H9 (cell line): ENCODE data around the gene ZNF528. TPM values are rescaled to one million over a fixed set of nuclear protein-coding genes. Genes with fewer than 3 reads are reported as not detected.
A peak's percentile ranks its signal among the peaks of the same experiment; 100 is the strongest.

Experiments
- DNase-seq: peaks from one replicate; pipeline ENCODE4 v3.0.0-alpha.2; 2017
- H2AFZ ChIP-seq: one replicate; pipeline ENCODE4 v1.6.1; 2013; ENCODE audit warnings: mild to moderate bottlenecking, low read length, control low read depth, moderate library complexity
- H2AK5ac ChIP-seq: 2 replicates; pipeline ENCODE4 v1.6.1; 2013; ENCODE audit warnings: low read length, control low read depth, mixed read lengths; ENCODE audit not compliant: insufficient read length
- H2BK120ac ChIP-seq: one replicate; pipeline ENCODE4 v1.6.1; 2013; ENCODE audit warnings: low read depth, mild to moderate bottlenecking, low read length, control low read depth, inconsistent platforms; ENCODE audit not compliant: poor library complexity, severe bottlenecking
- H2BK12ac ChIP-seq: 2 replicates; pipeline ENCODE4 v1.6.1; 2013; ENCODE audit warnings: low read length, control low read depth, mixed read lengths, low read depth; ENCODE audit not compliant: insufficient read length
- H2BK15ac ChIP-seq: 2 replicates; pipeline ENCODE4 v1.6.1; 2013; ENCODE audit warnings: low read depth, low read length, control low read depth
- H2BK20ac ChIP-seq: one replicate; pipeline ENCODE4 v1.6.1; 2013; ENCODE audit warnings: low read depth, mild to moderate bottlenecking, low read length, control low read depth, inconsistent platforms; ENCODE audit not compliant: poor library complexity, severe bottlenecking
- H2BK5ac ChIP-seq: 2 replicates; pipeline ENCODE4 v1.6.1; 2013; ENCODE audit warnings: low read length, control low read depth, mixed read lengths; ENCODE audit not compliant: insufficient read length
- H3K14ac ChIP-seq: 2 replicates; pipeline ENCODE4 v1.6.1; 2013; ENCODE audit warnings: low read length, control low read depth; ENCODE audit not compliant: insufficient read depth
- H3K18ac ChIP-seq: 2 replicates; pipeline ENCODE4 v1.6.1; 2013; ENCODE audit warnings: low read depth, mild to moderate bottlenecking, mixed read lengths, low read length, control low read depth; ENCODE audit not compliant: insufficient read length
- H3K23ac ChIP-seq: 2 replicates; pipeline ENCODE4 v1.6.1; 2013; ENCODE audit warnings: low read length, control low read depth, mixed read lengths, low read depth; ENCODE audit not compliant: insufficient read length
- H3K23me2 ChIP-seq: 2 replicates; pipeline ENCODE4 v1.6.1; 2013; ENCODE audit warnings: low read depth, mild to moderate bottlenecking, mixed read lengths, low read length, control low read depth; ENCODE audit not compliant: insufficient read length, poor library complexity, severe bottlenecking
- H3K27ac ChIP-seq: 2 replicates; pipeline ENCODE4 v1.5.1; 2013; ENCODE audit warnings: low read length, control low read depth, mixed read lengths, low read depth; ENCODE audit not compliant: insufficient read length
- H3K27me3 ChIP-seq: 2 replicates; pipeline ENCODE4 v1.6.1; 2013; ENCODE audit warnings: low read length, control low read depth, inconsistent platforms; ENCODE audit not compliant: insufficient read depth
- H3K4ac ChIP-seq: 2 replicates; pipeline ENCODE4 v1.6.1; 2013; ENCODE audit warnings: low read depth, mild to moderate bottlenecking, control low read depth, inconsistent platforms, low read length, moderate library complexity
- H3K4me1 ChIP-seq: 2 replicates; pipeline ENCODE4 v1.6.1; 2013; ENCODE audit warnings: low read length, control low read depth, inconsistent platforms; ENCODE audit not compliant: insufficient read depth
- H3K4me2 ChIP-seq: 2 replicates; pipeline ENCODE4 v1.6.1; 2013; ENCODE audit warnings: low read length, control low read depth, mixed read lengths; ENCODE audit not compliant: insufficient read length, insufficient read depth
- H3K56ac ChIP-seq: 2 replicates; pipeline ENCODE4 v1.6.1; 2013; ENCODE audit warnings: low read depth, mild to moderate bottlenecking, mixed read lengths, low read length, control low read depth; ENCODE audit not compliant: insufficient read length
- H3K79me1 ChIP-seq: 2 replicates; pipeline ENCODE4 v1.6.1; 2013; ENCODE audit warnings: low read depth, mild to moderate bottlenecking, moderate library complexity, low read length, control low read depth, inconsistent platforms; ENCODE audit not compliant: insufficient read depth, poor library complexity, severe bottlenecking
- H3K79me2 ChIP-seq: 2 replicates; pipeline ENCODE4 v1.6.1; 2013; ENCODE audit warnings: low read length, control low read depth, inconsistent platforms; ENCODE audit not compliant: insufficient read depth
- H3K9ac ChIP-seq: 2 replicates; pipeline ENCODE4 v1.6.1; 2013; ENCODE audit warnings: low read length, control low read depth, mixed read lengths; ENCODE audit not compliant: insufficient read length; ENCODE audit errors: extremely low read depth
- H3K9me3 ChIP-seq: one replicate; pipeline ENCODE4 v1.6.1; 2013; ENCODE audit warnings: low read depth, low read length, inconsistent platforms; ENCODE audit not compliant: control insufficient read depth
- H3T11ph ChIP-seq: one replicate; pipeline ENCODE4 v1.6.1; 2013; ENCODE audit warnings: mild to moderate bottlenecking, low read length, control low read depth, inconsistent platforms
- H4K20me1 ChIP-seq: one replicate; pipeline ENCODE4 v1.6.1; 2013; ENCODE audit not compliant: control insufficient read depth, insufficient read length, insufficient read depth
- H4K5ac ChIP-seq: 2 replicates; pipeline ENCODE4 v1.6.1; 2013; ENCODE audit warnings: low read depth, mild to moderate bottlenecking, mixed read lengths, low read length, control low read depth; ENCODE audit not compliant: insufficient read length
- H4K8ac ChIP-seq: replicated peaks from 2 replicates; pipeline ENCODE4 v1.6.1; 2013; ENCODE audit warnings: low read length, control low read depth, mixed read lengths, low read depth; ENCODE audit not compliant: insufficient read length
- H4K91ac ChIP-seq: 2 replicates; pipeline ENCODE4 v1.6.1; 2013; ENCODE audit warnings: low read depth, mild to moderate bottlenecking, moderate library complexity, mixed read lengths, low read length, control low read depth; ENCODE audit not compliant: insufficient read length
- H3K27ac Mint-ChIP-seq, 3 experiments: 2 replicates in 2 of 3; 3 replicates in 1 of 3; pipeline ENCODE4 v1.8.0; 2020 to 2021; ENCODE audit warnings: mixed read lengths in 3 of 3, mild to moderate bottlenecking in 1 of 3, moderate library complexity in 1 of 3
- H3K27me3 Mint-ChIP-seq: 2 replicates; pipeline ENCODE4 v1.8.0; 2021; ENCODE audit warnings: low read depth, mild to moderate bottlenecking, moderate library complexity, mixed read lengths
- H3K36me3 Mint-ChIP-seq, 3 experiments: 2 replicates in 2 of 3; 3 replicates in 1 of 3; pipeline ENCODE4 v1.8.0; 2020 to 2021; ENCODE audit warnings: low read depth in 3 of 3, mixed read lengths in 3 of 3; ENCODE audit not compliant: insufficient read depth in 1 of 3
- H3K4me1 Mint-ChIP-seq, 2 experiments: 2 replicates each; pipeline ENCODE4 v1.8.0; 2020; ENCODE audit warnings: mixed read lengths in 2 of 2
- H3K4me3 Mint-ChIP-seq, 2 experiments: 2 replicates in 1 of 2; 3 replicates in 1 of 2; pipeline ENCODE4 v1.8.0; 2020 to 2021; ENCODE audit warnings: mild to moderate bottlenecking in 2 of 2, mixed read lengths in 2 of 2, moderate library complexity in 1 of 2
- H3K9me3 Mint-ChIP-seq, 2 experiments: 2 replicates in 1 of 2; 3 replicates in 1 of 2; pipeline ENCODE4 v1.8.0; 2020; ENCODE audit warnings: mild to moderate bottlenecking in 2 of 2, mixed read lengths in 2 of 2, moderate library complexity in 1 of 2
- CTCF ChIP-seq: fragments of 200-600 bp; sonication (generic); conservative IDR thresholded peaks from 3 replicates; pipeline ENCODE4 v1.8.0; 2021; ENCODE audit warnings: antibody characterized with exemption, mild to moderate bottlenecking
- WGBS: extraction: QIAGEN DNeasy Blood & Tissue Kit; methylation state at CpG from one replicate; pipeline ENCODE4 v1.1.7; 2013; ENCODE audit warnings: missing lambda C conversion rate, low lambda C conversion rate, mixed read lengths; ENCODE audit not compliant: insufficient read length; ENCODE audit errors: extremely low coverage; 5-methylcytosine and 5-hydroxymethylcytosine counted together
- total RNA-seq: library from RNA; stranded (reverse); gene quantifications from 2 replicates; pipeline ENCODE4 v1.2.1, GENCODE V29; 2021

ZNF528 gene
- total RNA-seq, 1 experiment from 2014 or later, result 0.81 TPM

DNA sequence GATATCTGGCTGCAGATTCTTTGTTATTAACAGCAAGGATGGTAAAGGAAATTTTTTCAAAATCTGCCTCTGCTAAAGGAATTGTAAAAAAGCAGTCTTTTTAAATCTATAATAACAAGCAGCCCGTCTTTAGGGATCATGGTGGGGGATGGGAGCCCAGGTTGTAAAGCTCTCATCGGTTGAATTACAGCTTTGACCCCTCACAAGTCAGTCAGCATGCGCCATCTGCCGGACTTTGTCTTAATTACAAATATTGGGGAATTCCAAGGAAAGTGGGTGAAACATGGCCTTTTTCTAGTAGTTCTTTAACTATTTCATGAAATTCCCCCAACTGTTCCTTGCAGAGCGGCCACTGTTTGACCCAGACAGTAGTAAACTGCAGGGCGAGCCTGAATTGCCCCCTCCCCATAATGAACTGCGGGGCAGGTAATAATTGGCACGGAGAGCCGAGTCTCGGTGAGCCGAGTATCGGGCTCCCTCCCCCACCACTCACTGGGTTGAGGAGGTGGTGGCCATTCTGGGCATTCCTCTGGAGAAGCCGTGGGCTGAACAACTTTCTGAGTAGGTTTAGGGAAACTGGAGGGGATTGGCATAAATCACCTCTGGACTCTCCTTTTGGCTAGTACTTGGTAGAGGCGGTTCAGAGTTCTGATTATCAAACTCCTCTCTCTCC, 67.3 kb downstream of the ZNF528 start:
- Histone ChIP-seq H2AK5ac (no peak overlapping the region), H2BK20ac (no peak overlapping the region), H3K9me3 (peaks cover 34% of the 10 kb centered on the region), H3K79me2 (no peaks in the 10 kb centered on the region), H3K18ac (no peak overlapping the region), H2BK12ac (no peak overlapping the region), H3K23me2 (peaks cover under 1% of the 10 kb centered on the region), H3K79me1 (no peaks in the 10 kb centered on the region), H4K20me1 (no peaks in the 10 kb centered on the region), H2BK120ac (no peak overlapping the region), H3K56ac (no peak overlapping the region), H3K4me1 (no peaks in the 10 kb centered on the region), H3K14ac (no peak overlapping the region), H3K4me2 (no peak overlapping the region), H3T11ph (no peak overlapping the region), H3K27ac (no peak overlapping the region), H4K5ac (no peak overlapping the region), H2AFZ (no peak overlapping the region), H3K9ac (no peak overlapping the region), H4K91ac (no peak overlapping the region), H4K8ac (no peak overlapping the region), H3K27me3 (no peaks in the 10 kb centered on the region), H2BK5ac (no peak overlapping the region), H3K23ac (no peak overlapping the region), H2BK15ac (no peak overlapping the region), H3K4ac (no peak overlapping the region)
- Mint-ChIP-seq H3K4me1 (peaks cover 0 to 19% of the 10 kb centered on the region in 2 experiments; a peak in 2 of 4 replicates), H3K36me3 (peaks cover 4 to 8% (median 6%) of the 10 kb centered on the region in 3 experiments; a peak in 4 of 7 replicates), H3K9me3 (peaks cover 73 to 84% of the 10 kb centered on the region in 2 experiments), H3K27me3 (peaks cover 4% of the 10 kb centered on the region), H3K4me3 (no peak overlapping the region), H3K27ac (no peak overlapping the region)
- peak; percentile 81 for TF ChIP-seq CTCF
- no CpG with 5 or more reads among the region's 14 CpGs for WGBS
- DNase-seq, result peak; percentile 71

Other genes starting within 250 kb of the ZNF528 start
- gene ZNF836, start 226.2 kb upstream of the ZNF528 start, total RNA-seq, result 17.4 and 18.3 TPM in 2 replicates
- 423 and 432 TPM in 2 replicates for gene PPP2R1A, start 207.8 kb upstream of the ZNF528 start, total RNA-seq
- 31.4 and 33.6 TPM in 2 replicates for gene ZNF766, start 128.3 kb upstream of the ZNF528 start, total RNA-seq
- 39.2 and 42.5 TPM in 2 replicates for gene ZNF480, start 100.7 kb upstream of the ZNF528 start, total RNA-seq
- 5.9 and 6.4 TPM in 2 replicates for gene ZNF610, start 61.6 kb upstream of the ZNF528 start, total RNA-seq
- 1.9 and 2.3 TPM in 2 replicates for gene ZNF880, start 27.9 kb upstream of the ZNF528 start, total RNA-seq
- gene ZNF534, start 31.3 kb downstream of the ZNF528 start, total RNA-seq, result not detected in 2 replicates
- 5.1 and 5.3 TPM in 2 replicates for gene ZNF578, start 55.7 kb downstream of the ZNF528 start, total RNA-seq
- gene ZNF808, start 129.8 kb downstream of the ZNF528 start, total RNA-seq, result 33.7 and 35.7 TPM in 2 replicates
- 23.7 and 24.4 TPM in 2 replicates for gene ZNF701, start 172.4 kb downstream of the ZNF528 start, total RNA-seq
- 28.7 and 31.6 TPM in 2 replicates for gene ZNF83, start 240.5 kb downstream of the ZNF528 start, total RNA-seq